ENCODE measurements around the gene DUSP28. TPM values are rescaled to one million over a fixed set of nuclear protein-coding genes. Genes with fewer than 3 reads are reported as not detected.

DUSP28 gene
- total and polyA plus RNA-seq, 5 donors, result 9.6 to 14.9 (median 11.1) TPM

GRCh38 chr2:240598311-240598911 is 38.3 kb downstream of the DUSP28 start:
- Histone ChIP-seq H3K27me3 (ENCODE audit: control insufficient read depth, insufficient read depth) (no peaks in the 10 kb centered on the region), H3K4me3 (ENCODE audit: low read length) (no peak overlapping the region), H3K4me1 (ENCODE audit: control insufficient read depth, insufficient read depth, low read length) (no peaks in the 10 kb centered on the region), H3K27ac (ENCODE audit: low read length) (no peak overlapping the region), H3K9me3 (ENCODE audit: control insufficient read depth, low read length) (no peaks in the 10 kb centered on the region)
- WGBS, result 91% methylated on average over 17 of the region's 17 CpGs
- intact Hi-C loops (cut with DNase I), result no loop called here
- ATAC-seq (no peak), DNase-seq (peak in 2 of 3 donors; percentile 47 to 60)

DNA sequence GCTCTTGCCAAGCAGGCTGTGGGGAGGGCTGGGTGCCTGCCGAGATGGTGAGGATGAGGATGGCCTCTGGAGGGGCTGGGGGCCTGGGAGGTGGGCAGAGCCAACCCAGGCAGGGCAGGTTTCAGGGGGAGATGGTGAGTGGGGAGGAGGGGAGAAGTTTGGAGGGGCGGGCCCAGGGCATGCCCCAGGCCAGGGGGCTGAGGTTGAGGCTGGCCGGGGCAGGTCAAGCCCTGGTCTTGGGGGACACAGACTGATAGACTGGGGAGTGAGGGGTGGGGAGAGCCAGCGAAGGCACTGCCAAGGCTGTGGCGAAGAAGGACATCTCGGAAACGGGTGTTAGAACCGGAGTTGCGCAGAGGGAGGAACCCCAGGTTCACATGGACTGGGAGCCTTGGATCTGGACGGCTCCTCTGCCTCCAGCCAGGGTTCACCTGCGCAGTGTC is 39.0 kb downstream of the DUSP28 start:
- no peaks in the 10 kb centered on the region for H3K9me3 ChIP-seq (ENCODE audit: control insufficient read depth, low read length)
- DNase-seq (peak in 1 of 3 donors; percentile 27), ATAC-seq (no peak)
- no peak overlapping the region for H3K4me3 ChIP-seq (ENCODE audit: low read length)
- H3K27me3 ChIP-seq (ENCODE audit: control insufficient read depth, insufficient read depth), result no peaks in the 10 kb centered on the region
- no peak overlapping the region for H3K27ac ChIP-seq (ENCODE audit: low read length)
- no peaks in the 10 kb centered on the region for H3K4me1 ChIP-seq (ENCODE audit: control insufficient read depth, insufficient read depth, low read length)
- WGBS, result 96% methylated on average over 11 of the region's 11 CpGs
- intact Hi-C loops (cut with DNase I), result no loop called here

- WGBS, result 93% methylated on average over 16 of the region's 16 CpGs
- Histone ChIP-seq H3K4me3 (ENCODE audit: low read length) (no peak overlapping the region), H3K27me3 (ENCODE audit: control insufficient read depth, insufficient read depth) (no peaks in the 10 kb centered on the region), H3K27ac (ENCODE audit: low read length) (no peak overlapping the region), H3K9me3 (ENCODE audit: control insufficient read depth, low read length) (no peaks in the 10 kb centered on the region), H3K4me1 (ENCODE audit: control insufficient read depth, insufficient read depth, low read length) (no peaks in the 10 kb centered on the region)
- DNase-seq (peak in 2 of 3 donors; percentile 14 to 50), ATAC-seq (no peak)
- intact Hi-C loops (cut with DNase I), result no loop called here
Observed at GRCh38 chr2:240600451-240600961, 40.3 kb downstream of the DUSP28 start.

DNA sequence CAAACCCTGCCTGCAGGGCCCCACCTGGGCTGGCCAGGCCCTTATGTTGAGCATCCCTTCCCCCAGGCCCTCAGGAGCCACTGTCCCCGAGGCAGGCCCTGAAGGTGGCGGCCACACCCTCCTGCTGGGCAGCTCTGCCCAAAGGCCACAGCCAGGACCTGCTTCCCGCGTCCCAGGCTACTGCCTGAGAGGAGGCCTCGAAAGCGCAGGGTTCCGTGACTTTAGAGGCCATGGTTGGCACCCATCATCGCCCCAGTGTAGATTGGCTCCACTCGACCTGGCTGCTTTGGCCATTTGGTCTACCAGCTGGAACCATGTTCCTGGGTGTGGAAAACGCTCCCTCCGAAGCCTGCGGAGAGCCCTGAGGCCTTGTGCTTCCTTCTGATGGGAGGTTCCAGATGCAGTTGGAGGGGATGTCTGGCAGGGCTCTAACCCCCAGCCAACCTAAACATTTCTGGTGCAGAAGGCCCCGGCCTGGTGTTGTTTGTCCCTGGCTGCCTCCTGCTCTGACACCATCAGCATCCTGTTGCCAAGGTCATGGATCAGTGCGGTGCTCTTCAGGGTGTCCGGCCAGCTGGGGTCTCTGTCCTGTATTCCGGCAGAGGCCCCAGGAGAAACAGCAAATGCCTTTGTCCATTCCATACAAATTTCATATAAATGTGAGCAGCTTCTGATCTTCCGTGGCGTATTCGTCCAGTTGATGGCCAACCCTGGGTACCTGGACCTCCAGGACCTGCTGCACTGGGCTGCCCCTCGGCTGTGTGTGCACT is 41.1 kb downstream of the DUSP28 start:
- ATAC-seq (no peak), DNase-seq (peak in 1 of 3 donors; percentile 57)
- intact Hi-C loops (cut with DNase I), result no loop called here
- 74% methylated on average over 20 of the region's 20 CpGs for WGBS
- Histone ChIP-seq H3K9me3 (ENCODE audit: control insufficient read depth, low read length) (no peaks in the 10 kb centered on the region), H3K27me3 (ENCODE audit: control insufficient read depth, insufficient read depth) (no peaks in the 10 kb centered on the region), H3K27ac (ENCODE audit: low read length) (no peak overlapping the region), H3K4me1 (ENCODE audit: control insufficient read depth, insufficient read depth, low read length) (no peaks in the 10 kb centered on the region), H3K4me3 (ENCODE audit: low read length) (no peak overlapping the region)

- no peaks in the 10 kb centered on the region for H3K9me3 ChIP-seq (ENCODE audit: control insufficient read depth, low read length)
- H3K4me3 ChIP-seq (ENCODE audit: low read length), result no peak overlapping the region
- no peaks in the 10 kb centered on the region for H3K27me3 ChIP-seq (ENCODE audit: control insufficient read depth, insufficient read depth)
- H3K27ac ChIP-seq (ENCODE audit: low read length), result no peak overlapping the region
- DNase-seq, result peak in 1 of 3 donors; percentile 20
- no peaks in the 10 kb centered on the region for H3K4me1 ChIP-seq (ENCODE audit: control insufficient read depth, insufficient read depth, low read length)
- intact Hi-C loops (cut with DNase I), result no loop called here
- 90% methylated on average over 11 of the region's 11 CpGs for WGBS
- no peak for ATAC-seq
Observed at GRCh38 chr2:240601831-240602160, 41.6 kb downstream of the DUSP28 start.

- Histone ChIP-seq H3K4me1 (ENCODE audit: control insufficient read depth, insufficient read depth, low read length) (no peaks in the 10 kb centered on the region), H3K9me3 (ENCODE audit: control insufficient read depth, low read length) (no peaks in the 10 kb centered on the region), H3K27ac (ENCODE audit: low read length) (no peak overlapping the region), H3K27me3 (ENCODE audit: control insufficient read depth, insufficient read depth) (no peaks in the 10 kb centered on the region), H3K4me3 (ENCODE audit: low read length) (no peak overlapping the region)
- intact Hi-C loops (cut with DNase I), result no loop called here
- no peak for ATAC-seq
- WGBS, result 92% methylated on average over 32 of the region's 32 CpGs
- peak in 2 of 3 donors; percentile 45 to 58 for DNase-seq
Observed at GRCh38 chr2:240602266-240603050, 42.3 kb downstream of the DUSP28 start.

GRCh38 chr2:240603081-240603835 is 43.1 kb downstream of the DUSP28 start:
- no peaks in the 10 kb centered on the region for H3K9me3 ChIP-seq (ENCODE audit: control insufficient read depth, low read length)
- no peak overlapping the region for H3K4me3 ChIP-seq (ENCODE audit: low read length)
- ATAC-seq (no peak), DNase-seq (peak in 1 of 3 donors; percentile 38)
- H3K4me1 ChIP-seq (ENCODE audit: control insufficient read depth, insufficient read depth, low read length), result no peaks in the 10 kb centered on the region
- intact Hi-C loops (cut with DNase I), result no loop called here
- 90% methylated on average over 22 of the region's 22 CpGs for WGBS
- no peak overlapping the region for H3K27ac ChIP-seq (ENCODE audit: low read length)
- no peaks in the 10 kb centered on the region for H3K27me3 ChIP-seq (ENCODE audit: control insufficient read depth, insufficient read depth)

GRCh38 chr2:240603846-240604245 is 43.7 kb downstream of the DUSP28 start:
- Histone ChIP-seq H3K27me3 (ENCODE audit: control insufficient read depth, insufficient read depth) (no peaks in the 10 kb centered on the region), H3K27ac (ENCODE audit: low read length) (no peak overlapping the region), H3K4me1 (ENCODE audit: control insufficient read depth, insufficient read depth, low read length) (no peaks in the 10 kb centered on the region), H3K9me3 (ENCODE audit: control insufficient read depth, low read length) (no peaks in the 10 kb centered on the region), H3K4me3 (ENCODE audit: low read length) (no peak overlapping the region)
- ATAC-seq (peak; percentile 4 to 5), DNase-seq (peak in 2 of 3 donors; percentile 52 to 56)
- 90% methylated on average over 10 of the region's 10 CpGs for WGBS
- intact Hi-C loops (cut with DNase I), result no loop called here

- DNase-seq (peak; percentile 87 to 92 (median 91)), ATAC-seq (peak; percentile 80 to 85)
- Histone ChIP-seq H3K9me3 (ENCODE audit: control insufficient read depth, low read length) (no peaks in the 10 kb centered on the region), H3K4me3 (ENCODE audit: low read length) (no peak overlapping the region), H3K27ac (ENCODE audit: low read length) (no peak overlapping the region), H3K4me1 (ENCODE audit: control insufficient read depth, insufficient read depth, low read length) (no peaks in the 10 kb centered on the region), H3K27me3 (ENCODE audit: control insufficient read depth, insufficient read depth) (no peaks in the 10 kb centered on the region)
- intact Hi-C loops (cut with DNase I), result no loop called here
- WGBS, result 24% methylated on average over 11 of the region's 11 CpGs
Observed at GRCh38 chr2:240604291-240604938, 44.3 kb downstream of the DUSP28 start.
